RPMI7951 (cell line): ENCODE measurements around the gene FHIT. TPM values are rescaled to one million over a fixed set of nuclear protein-coding genes. Genes with fewer than 3 reads are reported as not detected.
A peak's percentile ranks its signal among the peaks of the same experiment; 100 is the strongest.

ENCODE experiments used
- DNase-seq: peaks from one replicate; pipeline ENCODE4 v3.0.0-alpha.2; 2012; ENCODE audit warnings: low read depth
- total RNA-seq: library from RNA; depleted of rRNA; stranded (reverse); fragments of >200 nt; shearing (Covaris generic); gene quantifications from 2 replicates; pipeline ENCODE4 v1.2.3, GENCODE V29; 2014

The FHIT gene
- total RNA-seq, 1 experiment from 2014 or later = 2.4 TPM

- no peak for DNase-seq
These were observed 1084.1 kb downstream of the FHIT start for GRCh38 chr3:60167186-60167585.

GRCh38 chr3:60160822-60161748 is 1090.2 kb downstream of the FHIT start:
- DNase-seq = no peak

- no peak for DNase-seq
These were observed 1091.0 kb downstream of the FHIT start for GRCh38 chr3:60160111-60160821.

GRCh38 chr3:60158035-60158434 is 1093.2 kb downstream of the FHIT start:
- DNase-seq = no peak

GRCh38 chr3:60154011-60154410 is 1097.2 kb downstream of the FHIT start:
- DNase-seq = no peak

- no peak for DNase-seq
These were observed 1097.8 kb downstream of the FHIT start for GRCh38 chr3:60153221-60153999.

- DNase-seq = no peak
These were observed 1101.8 kb downstream of the FHIT start for GRCh38 chr3:60149501-60149900.

- no peak for DNase-seq
These were observed 1103.9 kb downstream of the FHIT start for GRCh38 chr3:60147249-60147950.

- no peak for DNase-seq
These were observed 1105.1 kb downstream of the FHIT start for GRCh38 chr3:60146121-60146520.

- no peak for DNase-seq
These were observed 1107.2 kb downstream of the FHIT start for GRCh38 chr3:60144071-60144470.

GRCh38 chr3:60142009-60142408 is 1109.2 kb downstream of the FHIT start:
- no peak for DNase-seq

- DNase-seq = no peak
These were observed 1111.1 kb downstream of the FHIT start for GRCh38 chr3:60140160-60140559.

GRCh38 chr3:60136601-60137000 is 1114.7 kb downstream of the FHIT start:
- no peak for DNase-seq

GRCh38 chr3:60135474-60135873 is 1115.8 kb downstream of the FHIT start:
- no peak for DNase-seq

- DNase-seq = no peak
These were observed 1117.7 kb downstream of the FHIT start for GRCh38 chr3:60133269-60134162.

- no peak for DNase-seq
These were observed 1119.6 kb downstream of the FHIT start for GRCh38 chr3:60131618-60132017.

GRCh38 chr3:60126511-60127304 is 1124.5 kb downstream of the FHIT start:
- DNase-seq = peak; percentile 4

GRCh38 chr3:60125686-60126085 is 1125.6 kb downstream of the FHIT start:
- no peak for DNase-seq

- DNase-seq = no peak
These were observed 1131.0 kb downstream of the FHIT start for GRCh38 chr3:60120245-60120644.

- no peak for DNase-seq
These were observed 1137.1 kb downstream of the FHIT start for GRCh38 chr3:60114191-60114590.
